GM12873 (cell line): ENCODE measurements around the gene CD28.

Experiments used
- TF ChIP-seq, protein P1 (sequence below): IDR thresholded peaks from 2 replicates; pipeline ENCODE4 v1.5.1; 2012; ENCODE audit warnings: low read depth, mild to moderate bottlenecking, moderate library complexity, low read length, control low read depth; ENCODE audit not compliant: insufficient read depth; ENCODE audit errors: missing control alignments

The CD28 gene

DNA sequence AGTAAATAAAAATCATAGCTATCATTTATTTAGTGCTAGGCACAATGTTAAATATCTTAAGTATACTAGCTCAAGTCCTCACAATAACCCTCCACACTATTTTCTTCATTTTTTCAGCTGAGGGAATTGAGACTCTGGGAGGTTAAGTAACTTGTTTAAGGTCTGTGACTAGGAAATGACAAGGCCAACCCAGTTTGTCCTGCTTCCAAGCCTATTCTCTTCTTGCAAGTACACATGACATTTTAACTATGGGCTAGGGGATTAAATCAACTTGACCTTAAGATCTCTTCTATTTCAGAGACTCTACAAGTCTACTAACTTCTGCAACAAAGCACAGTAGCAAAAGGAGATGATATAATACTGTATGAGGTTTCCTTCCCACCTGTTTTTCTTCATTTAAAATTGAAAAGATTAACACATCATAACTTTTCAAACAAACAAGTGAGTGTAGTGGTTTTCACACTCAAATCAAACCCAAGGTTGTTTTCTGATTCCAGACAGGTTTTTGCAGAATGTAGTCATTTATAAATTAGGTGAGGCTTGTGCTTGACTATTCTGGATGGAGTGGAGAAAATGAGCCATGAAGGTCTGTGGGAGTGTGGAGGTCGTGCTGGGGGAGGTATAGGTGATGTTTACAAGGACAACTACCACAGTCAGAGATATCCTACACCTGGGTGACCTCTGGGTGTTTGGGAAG, 57.0 kb downstream of the CD28 start:
- TF ChIP-seq, protein P1, sequence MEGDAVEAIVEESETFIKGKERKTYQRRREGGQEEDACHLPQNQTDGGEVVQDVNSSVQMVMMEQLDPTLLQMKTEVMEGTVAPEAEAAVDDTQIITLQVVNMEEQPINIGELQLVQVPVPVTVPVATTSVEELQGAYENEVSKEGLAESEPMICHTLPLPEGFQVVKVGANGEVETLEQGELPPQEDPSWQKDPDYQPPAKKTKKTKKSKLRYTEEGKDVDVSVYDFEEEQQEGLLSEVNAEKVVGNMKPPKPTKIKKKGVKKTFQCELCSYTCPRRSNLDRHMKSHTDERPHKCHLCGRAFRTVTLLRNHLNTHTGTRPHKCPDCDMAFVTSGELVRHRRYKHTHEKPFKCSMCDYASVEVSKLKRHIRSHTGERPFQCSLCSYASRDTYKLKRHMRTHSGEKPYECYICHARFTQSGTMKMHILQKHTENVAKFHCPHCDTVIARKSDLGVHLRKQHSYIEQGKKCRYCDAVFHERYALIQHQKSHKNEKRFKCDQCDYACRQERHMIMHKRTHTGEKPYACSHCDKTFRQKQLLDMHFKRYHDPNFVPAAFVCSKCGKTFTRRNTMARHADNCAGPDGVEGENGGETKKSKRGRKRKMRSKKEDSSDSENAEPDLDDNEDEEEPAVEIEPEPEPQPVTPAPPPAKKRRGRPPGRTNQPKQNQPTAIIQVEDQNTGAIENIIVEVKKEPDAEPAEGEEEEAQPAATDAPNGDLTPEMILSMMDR: no peak

DNA sequence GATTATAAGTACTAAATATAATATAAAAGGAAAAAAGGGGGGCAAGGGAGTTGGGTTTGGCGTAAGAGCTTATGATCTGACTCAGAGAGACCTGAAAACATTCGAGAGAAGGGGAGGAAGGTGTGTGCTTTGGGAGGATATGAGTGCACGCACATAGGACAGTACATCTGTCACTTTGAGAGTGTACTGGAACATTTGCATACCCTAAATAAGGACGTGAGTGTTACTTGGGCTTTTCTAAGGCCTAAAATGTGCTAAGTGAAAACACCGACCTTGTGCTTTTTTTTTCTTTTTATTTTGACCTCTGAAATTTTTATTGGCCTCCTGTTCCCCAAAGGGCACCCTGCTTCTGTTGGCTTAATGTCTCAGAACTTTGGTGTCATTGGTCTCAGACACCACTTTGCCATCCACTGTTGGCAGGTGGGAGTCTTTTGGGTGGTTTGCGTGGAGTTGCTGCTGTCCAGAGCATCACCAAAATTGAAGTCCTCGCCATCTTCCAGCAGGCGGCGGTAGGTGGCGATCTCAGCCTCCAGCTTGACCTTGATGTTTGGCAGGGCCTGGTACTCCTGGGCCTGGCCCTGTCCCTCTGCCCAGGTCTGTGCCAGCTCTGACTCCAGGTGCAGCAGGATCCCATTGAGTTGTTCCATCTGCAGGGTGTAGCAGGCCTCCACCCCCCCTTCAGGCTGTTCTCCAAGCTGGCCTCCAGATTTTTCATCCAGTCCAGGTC, 57.7 kb downstream of the CD28 start:
- TF ChIP-seq, protein P1: peak; percentile 16

DNA sequence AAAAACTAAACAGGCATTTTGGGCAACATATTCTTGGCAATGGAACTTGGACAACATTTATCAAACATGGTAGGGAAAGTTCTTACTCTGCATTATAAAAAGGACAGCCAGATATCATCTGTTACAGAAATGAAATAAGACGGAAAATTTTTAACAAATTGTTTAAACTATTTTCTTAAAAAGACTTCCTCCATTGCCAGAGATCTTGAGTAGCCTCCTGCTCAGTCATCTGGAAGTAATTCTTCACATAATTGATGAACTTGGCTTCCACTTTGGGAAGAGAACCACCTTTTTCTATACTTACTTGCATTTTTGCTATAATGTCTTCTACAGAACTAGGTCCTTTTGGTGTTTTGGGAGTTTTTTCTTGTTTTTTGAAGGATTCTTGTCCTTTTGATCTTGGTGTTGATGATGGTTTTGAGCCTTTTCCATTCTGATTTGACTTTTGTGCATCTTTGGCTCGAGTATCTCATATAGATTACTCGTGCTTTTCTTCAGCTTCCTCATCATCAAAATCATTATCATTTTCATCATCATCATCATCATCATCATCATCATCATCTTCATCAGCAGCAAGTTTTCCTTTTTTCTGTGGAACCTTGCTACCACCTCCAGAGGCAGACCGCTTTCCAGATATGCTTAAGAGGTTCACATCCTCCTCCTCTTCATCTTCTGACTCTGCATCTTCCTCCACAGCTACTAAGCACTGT, 66.2 kb downstream of the CD28 start:
- TF ChIP-seq, protein P1: no peak

DNA sequence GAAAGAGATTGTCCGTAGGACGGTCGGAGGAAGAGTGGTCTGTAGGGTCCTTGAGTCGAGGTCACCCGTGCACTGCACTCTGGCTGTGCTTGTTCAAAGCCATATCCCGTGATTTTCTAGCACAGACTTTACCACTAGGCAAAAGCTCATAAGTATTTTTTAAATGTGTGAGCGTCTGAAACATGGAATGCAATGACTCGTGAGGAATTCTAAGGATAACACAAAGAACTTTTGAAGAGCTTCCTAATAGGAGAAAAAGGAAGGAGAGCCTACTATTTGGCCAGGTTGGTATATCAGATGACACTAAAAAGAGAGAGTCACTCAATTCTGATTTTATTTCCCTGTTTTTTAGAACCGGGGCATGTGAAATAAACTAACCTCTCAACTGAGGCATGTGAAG, 68.3 kb downstream of the CD28 start:
- TF ChIP-seq, protein P1: no peak

DNA sequence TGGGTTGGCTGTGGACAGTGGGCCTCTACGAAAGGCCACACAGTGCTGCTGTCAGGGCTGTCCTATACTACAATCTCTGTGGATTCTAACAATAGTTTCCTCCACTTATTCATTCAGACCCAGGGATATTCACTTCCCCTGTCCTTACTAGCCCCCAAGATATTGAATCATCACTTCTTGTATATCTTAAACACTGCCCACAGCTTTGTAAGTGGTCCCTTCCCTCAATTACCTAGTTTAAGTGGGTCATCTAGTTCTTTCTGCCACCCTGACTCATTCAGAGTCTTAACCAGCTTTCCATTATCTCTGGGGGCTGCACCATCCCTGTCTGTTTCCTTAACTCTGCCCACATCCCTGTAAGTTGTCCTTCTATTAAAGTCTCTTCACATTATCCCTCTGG, 69.2 kb downstream of the CD28 start:
- TF ChIP-seq, protein P1: no peak

DNA sequence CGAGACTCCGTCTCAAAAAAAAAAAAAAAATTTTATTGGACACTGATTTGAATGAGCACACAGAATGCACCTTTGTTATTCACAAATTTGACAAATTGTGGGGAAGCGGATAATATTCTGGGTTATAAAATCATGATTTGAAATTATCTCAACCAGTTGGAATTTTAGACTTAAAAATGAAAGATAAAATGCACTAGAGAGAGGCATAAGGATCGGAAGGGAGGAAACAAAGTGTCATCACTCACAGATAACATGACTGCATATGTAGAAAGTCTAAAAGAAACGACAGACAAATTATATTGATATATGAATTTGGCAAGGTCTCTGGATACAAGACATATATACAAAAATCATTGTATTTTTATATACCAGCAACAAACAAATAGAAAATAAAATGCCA, 70.6 kb downstream of the CD28 start:
- TF ChIP-seq, protein P1: no peak

DNA sequence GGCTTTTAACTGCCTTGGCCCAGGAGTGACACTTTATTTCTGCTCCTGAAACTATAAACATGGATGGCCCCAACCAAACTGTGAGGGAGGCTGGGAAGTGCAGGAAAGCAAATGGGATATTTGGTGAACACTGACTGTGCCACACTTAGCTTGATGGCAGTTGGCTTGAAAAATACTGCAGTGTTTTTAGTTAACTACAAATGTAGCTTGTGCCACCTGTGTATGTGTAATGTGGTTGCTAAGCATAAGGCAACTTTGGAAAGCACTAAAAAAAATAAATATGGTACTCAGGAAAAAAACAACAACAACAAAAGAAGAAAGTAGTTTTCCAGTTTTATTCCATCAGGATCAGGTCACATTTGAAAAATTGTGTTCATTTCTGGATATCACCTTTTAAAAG, 73.8 kb downstream of the CD28 start:
- TF ChIP-seq, protein P1: no peak
